SU-DHL-6 (cell line): Measurements from ENCODE around the gene WWOX.

Source experiments
- H2AFZ ChIP-seq: fragments of 200-600 bp; sonication (generic); 2 replicates; pipeline ENCODE4 v1.6.1; 2014; ENCODE audit warnings: low read depth, mild to moderate bottlenecking, moderate library complexity, mixed read lengths, antibody characterized with exemption, low read length; ENCODE audit not compliant: severe bottlenecking
- H3F3A ChIP-seq: fragments of 200-600 bp; shearing (Covaris generic); 2 replicates; pipeline ENCODE4 v1.6.0; 2016; ENCODE audit warnings: antibody characterized with exemption, mild to moderate bottlenecking; ENCODE audit not compliant: insufficient read depth
- H3K27ac ChIP-seq: fragments of 200-600 bp; sonication (generic); 2 replicates; pipeline ENCODE4 v1.5.1; 2016; ENCODE audit warnings: low read depth, mild to moderate bottlenecking, low read length, moderate library complexity, mixed read lengths
- H3K27me3 ChIP-seq: fragments of 200-600 bp; sonication (generic), shearing (Covaris generic); 2 replicates; pipeline ENCODE4 v1.6.0; 2014; ENCODE audit warnings: mild to moderate bottlenecking, low read length
- H3K36me3 ChIP-seq: fragments of 200-600 bp; sonication (generic); 2 replicates; pipeline ENCODE4 v1.6.1; 2014; ENCODE audit warnings: mild to moderate bottlenecking, low read length, mixed read lengths
- H3K4me2 ChIP-seq: fragments of 300-600, 200-600 bp; shearing (Covaris generic), sonication (generic); 2 replicates; pipeline ENCODE4 v1.6.0; 2014; ENCODE audit warnings: low read length, low read depth, mild to moderate bottlenecking; ENCODE audit not compliant: poor library complexity, severe bottlenecking
- H3K4me3 ChIP-seq: fragments of 200-600 bp; sonication (generic); 2 replicates; pipeline ENCODE4 v1.5.1; 2014; ENCODE audit warnings: antibody characterized with exemption, low read length, mild to moderate bottlenecking, mixed read lengths; ENCODE audit not compliant: insufficient read depth, poor library complexity, severe bottlenecking
- H3K79me2 ChIP-seq: fragments of 200-600 bp; sonication (generic); 2 replicates; pipeline ENCODE4 v1.6.1; 2014; ENCODE audit warnings: mild to moderate bottlenecking, low read length, moderate library complexity; ENCODE audit not compliant: insufficient read depth
- H3K9ac ChIP-seq: fragments of 200-600 bp; sonication (generic); 2 replicates; pipeline ENCODE4 v1.7.0; 2014; ENCODE audit warnings: mild to moderate bottlenecking, low read length
- H3K9me2 ChIP-seq: fragments of 200-600 bp; sonication (generic); replicated peaks from 2 replicates; pipeline ENCODE4 v1.6.1; 2014; ENCODE audit warnings: low read length; ENCODE audit not compliant: insufficient read depth
- H3K9me3 ChIP-seq: fragments of 200-600 bp; sonication (generic); 2 replicates; pipeline ENCODE4 v1.6.1; 2014; ENCODE audit warnings: low read length, mixed read lengths; ENCODE audit not compliant: insufficient read depth
- H4K20me1 ChIP-seq: fragments of 200-600 bp; sonication (generic); 2 replicates; pipeline ENCODE4 v1.6.1; 2014; ENCODE audit warnings: low read depth, mild to moderate bottlenecking, antibody characterized with exemption, low read length, moderate library complexity, mixed read lengths
- CTCF ChIP-seq: fragments of 200-600 bp; sonication (generic); IDR thresholded peaks from one replicate; pipeline ENCODE4 v1.5.1; 2017; ENCODE audit warnings: antibody characterized with exemption, mild to moderate bottlenecking, low read length, moderate library complexity; ENCODE audit not compliant: insufficient read depth, poor library complexity, severe bottlenecking
- EZH2phosphoT487 ChIP-seq: fragments of 200-600 bp; sonication (generic), shearing (Covaris generic); conservative IDR thresholded peaks from 2 replicates; pipeline ENCODE4 v1.6.1; 2018; ENCODE audit warnings: mild to moderate bottlenecking, antibody characterized with exemption, low read length, moderate library complexity, mixed read lengths

The WWOX gene

GRCh38 chr16:78211946-78212345, 112.5 kb downstream of the WWOX start:
- Histone ChIP-seq H3K27me3 (no peaks in the 10 kb centered on the region), H3K4me3 (no peak overlapping the region), H4K20me1 (no peaks in the 10 kb centered on the region), H3K9me3 (no peaks in the 10 kb centered on the region), H3K9ac (no peak overlapping the region), H3K9me2 (no peaks in the 10 kb centered on the region), H3F3A (no peaks in the 10 kb centered on the region), H3K27ac (no peak overlapping the region), H3K79me2 (no peaks in the 10 kb centered on the region), H2AFZ (no peak overlapping the region), H3K36me3 (no peaks in the 10 kb centered on the region), H3K4me2 (no peak overlapping the region)
- TF ChIP-seq CTCF (no peak), EZH2phosphoT487 (no peak)

GRCh38 chr16:78212674-78213073, 113.2 kb downstream of the WWOX start:
- Histone ChIP-seq H3K9me3 (no peaks in the 10 kb centered on the region), H3K4me3 (no peak overlapping the region), H3K27ac (no peak overlapping the region), H3F3A (no peaks in the 10 kb centered on the region), H3K79me2 (no peaks in the 10 kb centered on the region), H2AFZ (no peak overlapping the region), H3K9me2 (no peaks in the 10 kb centered on the region), H3K27me3 (no peaks in the 10 kb centered on the region), H3K4me2 (no peak overlapping the region), H3K36me3 (no peaks in the 10 kb centered on the region), H4K20me1 (no peaks in the 10 kb centered on the region), H3K9ac (no peak overlapping the region)
- TF ChIP-seq EZH2phosphoT487 (no peak), CTCF (no peak)

- Histone ChIP-seq H3K4me2 (no peak overlapping the region), H3F3A (no peaks in the 10 kb centered on the region), H3K4me3 (no peak overlapping the region), H3K9ac (no peak overlapping the region), H3K27me3 (no peaks in the 10 kb centered on the region), H2AFZ (no peak overlapping the region), H3K79me2 (no peaks in the 10 kb centered on the region), H3K9me3 (no peaks in the 10 kb centered on the region), H3K9me2 (no peaks in the 10 kb centered on the region), H3K36me3 (no peaks in the 10 kb centered on the region), H3K27ac (no peak overlapping the region), H4K20me1 (no peaks in the 10 kb centered on the region)
- no peak for TF ChIP-seq CTCF
- TF ChIP-seq EZH2phosphoT487: no peak
Measured at GRCh38 chr16:78213751-78214150, 114.3 kb downstream of the WWOX start.
